GM21825 (cell line): Measurements from ENCODE around the gene MAPK8IP1.
"Not testable (repeated sequence)": the region's sequence is repeated elsewhere in the genome, so short reads cannot be mapped to it uniquely, and the experiment has no call there.

ENCODE experiments used
- ATAC-seq: cut with Tn5 transposase; IDR thresholded peaks from one replicate; pipeline ENCODE4 v1.9.1; 2021; ENCODE audit warnings: mild to moderate bottlenecking, moderate library complexity; ENCODE audit not compliant: unreplicated experiment

Gene MAPK8IP1

GRCh38 chr11:45885274-45885920 lies at the start of gene MAPK8IP1:
TSS of gene MAPK8IP1 (plus strand) at chr11:45885651. CDS start at chr11:45885821, 170 bp downstream.
- peak; percentile 65 for ATAC-seq

GRCh38 chr11:45839204-45839603 lies 46.2 kb upstream of the MAPK8IP1 start:
- ATAC-seq, result no peak

- ATAC-seq, result not testable (repeated sequence)
Observed at GRCh38 chr11:45840251-45840650, 45.2 kb upstream of the MAPK8IP1 start.

- ATAC-seq, result peak; percentile 28
Observed at GRCh38 chr11:45843158-45843924, 42.1 kb upstream of the MAPK8IP1 start.

GRCh38 chr11:45844822-45845578 lies 40.5 kb upstream of the MAPK8IP1 start:
- ATAC-seq, result no peak

GRCh38 chr11:45846174-45846675 lies 39.2 kb upstream of the MAPK8IP1 start:
- ATAC-seq, result no peak

GRCh38 chr11:45846974-45847910 lies 38.2 kb upstream of the MAPK8IP1 start, which contains the start of gene CRY2:
TSS of gene CRY2 (plus strand) at chr11:45847475. CDS start at chr11:45847491, 16 bp downstream.
- ATAC-seq, result peak; percentile 90

- peak; percentile 13 for ATAC-seq
Observed at GRCh38 chr11:45847911-45848316, 37.5 kb upstream of the MAPK8IP1 start.

GRCh38 chr11:45848654-45849081 lies 36.8 kb upstream of the MAPK8IP1 start:
- ATAC-seq, result no peak

GRCh38 chr11:45850446-45850845 lies 35.0 kb upstream of the MAPK8IP1 start:
- no peak for ATAC-seq

GRCh38 chr11:45851228-45851627 lies 34.2 kb upstream of the MAPK8IP1 start:
- no peak for ATAC-seq

- ATAC-seq, result peak; percentile 12
Observed at GRCh38 chr11:45852018-45852711, 33.3 kb upstream of the MAPK8IP1 start.

GRCh38 chr11:45852712-45853101 lies 32.7 kb upstream of the MAPK8IP1 start:
- peak; percentile 51 for ATAC-seq

- ATAC-seq, result no peak
Observed at GRCh38 chr11:45853332-45854219, 31.9 kb upstream of the MAPK8IP1 start.

GRCh38 chr11:45855308-45855707 lies 30.1 kb upstream of the MAPK8IP1 start:
- no peak for ATAC-seq

- no peak for ATAC-seq
Observed at GRCh38 chr11:45856044-45856468, 29.4 kb upstream of the MAPK8IP1 start.

GRCh38 chr11:45857961-45858474 lies 27.4 kb upstream of the MAPK8IP1 start:
- no peak for ATAC-seq

- no peak for ATAC-seq
Observed at GRCh38 chr11:45858751-45859398, 26.6 kb upstream of the MAPK8IP1 start.
